ENCODE results near the gene UBE2E2. TPM values are rescaled to one million over a fixed set of nuclear protein-coding genes. Genes with fewer than 3 reads are reported as not detected.
"Not testable (repeated sequence)": the region's sequence is repeated elsewhere in the genome, so short reads cannot be mapped to it uniquely, and the experiment has no call there.

Gene UBE2E2
- total RNA-seq, 2 donors from 2014 or later, result 2.9 to 6.6 TPM

GRCh38 chr3:23600167-23600871 lies 397.2 kb downstream of the UBE2E2 start:
- Mint-ChIP-seq H3K27me3 (no peaks in the 10 kb centered on the region), H3K36me3 (ENCODE audit: low read depth) (no peaks in the 10 kb centered on the region)
- no peak for ATAC-seq (replicated peaks)

GRCh38 chr3:23601091-23601822 lies 398.1 kb downstream of the UBE2E2 start:
- no peaks in the 10 kb centered on the region for H3K36me3 Mint-ChIP-seq (ENCODE audit: low read depth)
- H3K9me3 Mint-ChIP-seq, result peaks cover 6% of the 10 kb centered on the region
- ATAC-seq (replicated peaks), result no peak

More at GRCh38 chr3:23600167-23600871, 397.2 kb downstream of the UBE2E2 start:
- Mint-ChIP-seq H3K4me3 (no peak overlapping the region), H3K9me3 (peaks cover 6% of the 10 kb centered on the region), H3K27ac (no peak overlapping the region), H3K4me1 (no peaks in the 10 kb centered on the region)

GRCh38 chr3:23602971-23603370 lies 399.8 kb downstream of the UBE2E2 start:
- no peaks in the 10 kb centered on the region for H3K36me3 Mint-ChIP-seq (ENCODE audit: low read depth)
- no peak overlapping the region for H3K4me3 Mint-ChIP-seq
- H3K27ac Mint-ChIP-seq, result no peak overlapping the region
- H3K9me3 Mint-ChIP-seq, result no peaks in the 10 kb centered on the region
- ATAC-seq (replicated peaks), result no peak
- no peaks in the 10 kb centered on the region for H3K4me1 Mint-ChIP-seq
- peaks cover 8% of the 10 kb centered on the region for H3K27me3 Mint-ChIP-seq

More at GRCh38 chr3:23601091-23601822, 398.1 kb downstream of the UBE2E2 start:
- Mint-ChIP-seq H3K4me3 (no peak overlapping the region), H3K4me1 (no peaks in the 10 kb centered on the region), H3K27ac (no peak overlapping the region), H3K27me3 (peaks cover 5% of the 10 kb centered on the region)

GRCh38 chr3:23607184-23607847 lies 404.2 kb downstream of the UBE2E2 start:
- Mint-ChIP-seq H3K36me3 (ENCODE audit: low read depth) (no peaks in the 10 kb centered on the region), H3K4me3 (no peak overlapping the region), H3K27me3 (peaks cover 8% of the 10 kb centered on the region), H3K27ac (no peak overlapping the region), H3K4me1 (no peaks in the 10 kb centered on the region), H3K9me3 (no peaks in the 10 kb centered on the region)
- ATAC-seq (replicated peaks), result no peak

GRCh38 chr3:23608650-23609049 lies 405.5 kb downstream of the UBE2E2 start:
- Mint-ChIP-seq H3K36me3 (ENCODE audit: low read depth) (no peaks in the 10 kb centered on the region), H3K4me1 (no peaks in the 10 kb centered on the region), H3K4me3 (no peak overlapping the region), H3K27ac (no peak overlapping the region), H3K27me3 (peaks cover 8% of the 10 kb centered on the region), H3K9me3 (no peaks in the 10 kb centered on the region)
- no peak for ATAC-seq (replicated peaks)

- no peaks in the 10 kb centered on the region for H3K27me3 Mint-ChIP-seq
- no peaks in the 10 kb centered on the region for H3K4me1 Mint-ChIP-seq
- H3K36me3 Mint-ChIP-seq (ENCODE audit: low read depth), result no peaks in the 10 kb centered on the region
- no peak overlapping the region for H3K4me3 Mint-ChIP-seq
- no peak overlapping the region for H3K27ac Mint-ChIP-seq
- ATAC-seq (replicated peaks), result no peak
- no peaks in the 10 kb centered on the region for H3K9me3 Mint-ChIP-seq
Measured at GRCh38 chr3:23611737-23612295, 408.7 kb downstream of the UBE2E2 start.

GRCh38 chr3:23612296-23612891 lies 409.3 kb downstream of the UBE2E2 start:
- Mint-ChIP-seq H3K4me3 (no peak overlapping the region), H3K27ac (no peak overlapping the region), H3K36me3 (ENCODE audit: low read depth) (no peaks in the 10 kb centered on the region), H3K9me3 (no peaks in the 10 kb centered on the region), H3K27me3 (no peaks in the 10 kb centered on the region), H3K4me1 (peaks cover 6% of the 10 kb centered on the region)
- no peak for ATAC-seq (replicated peaks)

GRCh38 chr3:23615068-23615467 lies 411.9 kb downstream of the UBE2E2 start:
- Mint-ChIP-seq H3K27me3 (no peaks in the 10 kb centered on the region), H3K4me1 (peaks cover 7% of the 10 kb centered on the region), H3K27ac (no peak overlapping the region), H3K9me3 (no peaks in the 10 kb centered on the region), H3K4me3 (no peak overlapping the region), H3K36me3 (ENCODE audit: low read depth) (no peaks in the 10 kb centered on the region)
- no peak for ATAC-seq (replicated peaks)

GRCh38 chr3:23618475-23618874 lies 415.3 kb downstream of the UBE2E2 start:
- not testable (repeated sequence) for H3K4me3 Mint-ChIP-seq; H3K27ac Mint-ChIP-seq; ATAC-seq (replicated peaks); H3K4me1 Mint-ChIP-seq; H3K9me3 Mint-ChIP-seq; H3K36me3 Mint-ChIP-seq (ENCODE audit: low read depth)
- H3K27me3 Mint-ChIP-seq, result peaks cover 10% of the 10 kb centered on the region

- no peak for ATAC-seq (replicated peaks)
- H3K27ac Mint-ChIP-seq, result no peak overlapping the region
- peaks cover 7% of the 10 kb centered on the region for H3K4me1 Mint-ChIP-seq
- peaks cover 10% of the 10 kb centered on the region for H3K27me3 Mint-ChIP-seq
- no peaks in the 10 kb centered on the region for H3K36me3 Mint-ChIP-seq (ENCODE audit: low read depth)
- no peaks in the 10 kb centered on the region for H3K9me3 Mint-ChIP-seq
- H3K4me3 Mint-ChIP-seq, result no peak overlapping the region
Measured at GRCh38 chr3:23619705-23620637, 416.8 kb downstream of the UBE2E2 start.

GRCh38 chr3:23620638-23621015 lies 417.5 kb downstream of the UBE2E2 start:
- no peak overlapping the region for H3K4me3 Mint-ChIP-seq
- H3K4me1 Mint-ChIP-seq, result peaks cover 7% of the 10 kb centered on the region
- no peak overlapping the region for H3K27ac Mint-ChIP-seq
- peaks cover 10% of the 10 kb centered on the region for H3K27me3 Mint-ChIP-seq
- no peaks in the 10 kb centered on the region for H3K36me3 Mint-ChIP-seq (ENCODE audit: low read depth)
- no peak for ATAC-seq (replicated peaks)
- no peaks in the 10 kb centered on the region for H3K9me3 Mint-ChIP-seq

GRCh38 chr3:23623844-23624243 lies 420.7 kb downstream of the UBE2E2 start:
- no peaks in the 10 kb centered on the region for H3K36me3 Mint-ChIP-seq (ENCODE audit: low read depth)
- no peaks in the 10 kb centered on the region for H3K4me1 Mint-ChIP-seq
- H3K27me3 Mint-ChIP-seq, result peaks cover 10% of the 10 kb centered on the region
- H3K9me3 Mint-ChIP-seq, result no peaks in the 10 kb centered on the region
- H3K27ac Mint-ChIP-seq, result no peak overlapping the region
- no peak for ATAC-seq (replicated peaks)
- H3K4me3 Mint-ChIP-seq, result no peak overlapping the region

- H3K4me3 Mint-ChIP-seq, result no peak overlapping the region
Measured at GRCh38 chr3:23624305-23624704, 421.2 kb downstream of the UBE2E2 start.

More at GRCh38 chr3:23624305-23624704, 421.2 kb downstream of the UBE2E2 start:
- ATAC-seq (replicated peaks), result peak; percentile 60
- Mint-ChIP-seq H3K9me3 (no peaks in the 10 kb centered on the region), H3K27ac (no peak overlapping the region), H3K27me3 (peaks cover 10% of the 10 kb centered on the region), H3K4me1 (no peaks in the 10 kb centered on the region), H3K36me3 (ENCODE audit: low read depth) (no peaks in the 10 kb centered on the region)
